Iris pigment epithelial cell (primary cell): ENCODE data around the gene CLMN.

Experiments used
- DNase-seq: peaks from one replicate; pipeline ENCODE4 v3.0.0-alpha.2; 2011; ENCODE audit warnings: low read depth

CLMN gene

DNA sequence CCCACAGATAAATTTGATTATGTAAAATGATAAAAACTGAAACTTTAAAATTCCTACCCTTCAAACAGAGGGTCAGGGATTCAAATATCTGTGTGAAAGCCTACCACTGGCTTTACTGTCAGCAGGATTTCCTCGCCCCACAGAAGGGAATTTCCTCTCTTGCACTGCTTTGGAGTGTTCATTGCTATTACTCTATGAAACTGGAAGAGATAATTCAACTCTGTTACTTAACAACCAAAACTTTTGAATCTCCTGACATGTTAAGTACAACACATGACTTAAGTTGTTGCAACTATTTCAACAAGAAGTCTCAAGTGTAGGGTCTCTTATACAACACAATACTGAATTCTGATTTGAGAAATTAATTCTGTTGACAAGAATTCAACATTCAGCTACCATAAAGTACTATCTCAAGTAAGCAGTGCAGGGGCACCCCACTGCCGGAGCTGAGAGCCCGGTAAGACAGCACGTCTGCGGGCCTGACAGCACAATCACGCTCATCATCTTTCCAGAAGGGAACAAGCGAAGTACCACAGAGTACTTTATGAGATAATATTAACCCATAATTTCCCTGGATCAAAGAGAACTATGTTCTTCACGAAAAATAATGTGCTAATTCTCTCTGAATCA lies 185.3 kb downstream of the CLMN start:
- DNase-seq, result peak; percentile 74

DNA sequence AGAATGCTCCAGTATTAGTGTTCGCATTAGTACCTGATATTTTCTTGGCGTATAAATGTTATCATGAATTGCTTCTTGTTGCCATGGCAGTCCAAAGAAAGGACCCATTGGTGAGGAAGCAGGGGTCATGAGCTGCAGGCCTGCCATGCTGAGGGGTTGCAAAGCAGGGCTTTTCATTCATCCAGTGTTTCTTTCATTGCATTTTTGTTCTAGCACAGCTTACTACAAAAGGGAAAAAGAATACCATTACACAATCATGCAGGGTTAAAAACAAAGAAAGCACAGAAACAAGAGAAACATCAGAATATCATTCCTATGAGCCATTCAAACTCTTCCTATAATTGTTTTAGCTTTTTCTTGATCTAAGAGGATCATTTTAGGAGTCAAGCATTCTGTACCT lies 186.4 kb downstream of the CLMN start:
- peak; percentile 40 for DNase-seq

DNA sequence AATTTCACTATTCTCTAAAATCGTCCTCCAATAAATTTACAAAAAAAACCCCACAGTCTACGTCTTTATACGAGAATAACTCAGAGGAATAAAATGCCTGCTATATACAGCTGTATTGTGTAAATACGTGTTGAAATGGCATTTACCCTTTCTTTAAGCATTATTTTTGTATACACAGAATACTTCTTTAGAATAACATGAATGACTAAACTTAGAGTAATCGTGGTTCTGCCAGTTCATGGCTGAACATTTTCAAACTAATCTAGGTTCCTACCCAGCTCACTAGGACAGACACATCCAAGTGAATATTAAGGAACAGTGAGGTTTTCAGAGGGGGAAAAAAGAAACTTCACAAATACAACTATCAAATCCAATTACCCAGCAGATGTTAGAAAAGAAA lies 186.9 kb downstream of the CLMN start:
- no peak for DNase-seq
